Neutrophil (primary cell): Measurements from ENCODE around the gene PFDN1.

Experiments
- H3K27ac ChIP-seq: fragments of 200-600 bp; sonication (generic); 2 replicates; pipeline ENCODE4 v1.5.1; 2016; ENCODE audit warnings: mild to moderate bottlenecking, moderate library complexity
- H3K27me3 ChIP-seq: fragments of 200-600 bp; sonication (generic); 2 replicates; pipeline ENCODE4 v1.6.0; 2016; ENCODE audit warnings: mild to moderate bottlenecking
- H3K36me3 ChIP-seq: fragments of 200-600 bp; sonication (generic); 2 replicates; pipeline ENCODE4 v1.5.1; 2017
- H3K4me1 ChIP-seq, 2 experiments: fragments of 200-600 bp in 1 of 2; sonication (generic) in 1 of 2; 1 replicate in 1 of 2; 2 replicates in 1 of 2; pipeline versions ENCODE4 v1.5.1 to v1.6.1; 2013 to 2016; ENCODE audit warnings: low read depth in 1 of 2, low read length in 1 of 2, mild to moderate bottlenecking in 1 of 2, moderate library complexity in 1 of 2; ENCODE audit not compliant: control insufficient read depth in 1 of 2, insufficient read depth in 1 of 2
- H3K4me3 ChIP-seq, 2 experiments: fragments of 200-600 bp in 1 of 2; sonication (generic) in 1 of 2; 1 replicate in 1 of 2; 2 replicates in 1 of 2; pipeline ENCODE4 v1.5.1; 2013 to 2016; ENCODE audit warnings: low read depth in 1 of 2, low read length in 1 of 2, mild to moderate bottlenecking in 1 of 2, moderate library complexity in 1 of 2
- H3K9me3 ChIP-seq: fragments of 200-600 bp; sonication (generic); 2 replicates; pipeline ENCODE4 v1.5.1; 2016
- TF ChIP-seq, protein P1 (sequence below): fragments of 200-600 bp; sonication (generic); IDR thresholded peaks from 2 replicates; pipeline ENCODE4 v1.5.1; 2016; ENCODE audit warnings: antibody characterized with exemption

The PFDN1 gene

DNA sequence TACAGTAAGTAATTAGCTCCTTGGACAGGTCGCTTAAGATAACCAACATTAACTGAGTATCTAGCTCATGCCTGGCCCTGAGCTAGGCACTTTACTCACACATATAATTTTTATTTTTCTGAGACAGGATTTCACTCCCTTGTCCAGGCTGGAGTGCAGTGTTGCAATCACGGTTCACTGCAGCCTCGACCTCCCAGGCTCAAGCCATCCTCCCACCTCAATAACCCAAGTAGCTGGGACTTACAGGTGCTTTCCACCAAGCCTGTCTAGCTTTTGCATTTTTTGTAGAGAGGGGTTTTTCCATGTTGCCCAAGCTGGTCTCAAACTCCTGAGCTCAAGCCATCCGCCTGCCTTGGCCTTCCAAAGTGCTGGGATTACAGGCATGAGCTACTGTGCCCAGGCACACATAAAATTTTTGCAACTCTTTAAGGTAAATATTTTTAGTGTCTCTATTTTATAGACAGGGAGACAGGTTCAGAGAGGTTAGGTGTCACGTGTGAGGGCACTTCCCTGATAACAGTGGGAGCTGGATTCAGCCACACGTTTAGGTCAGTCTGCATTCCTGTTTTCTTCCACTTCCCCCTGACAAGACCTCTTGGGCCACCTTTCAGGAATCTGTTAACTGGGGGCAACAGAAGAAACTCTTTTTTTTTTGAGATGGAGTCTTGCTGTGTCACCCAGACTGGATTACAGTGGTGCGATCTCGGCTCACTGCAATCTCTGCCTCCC, 25.3 kb upstream of the PFDN1 start:
- TF ChIP-seq, protein P1, sequence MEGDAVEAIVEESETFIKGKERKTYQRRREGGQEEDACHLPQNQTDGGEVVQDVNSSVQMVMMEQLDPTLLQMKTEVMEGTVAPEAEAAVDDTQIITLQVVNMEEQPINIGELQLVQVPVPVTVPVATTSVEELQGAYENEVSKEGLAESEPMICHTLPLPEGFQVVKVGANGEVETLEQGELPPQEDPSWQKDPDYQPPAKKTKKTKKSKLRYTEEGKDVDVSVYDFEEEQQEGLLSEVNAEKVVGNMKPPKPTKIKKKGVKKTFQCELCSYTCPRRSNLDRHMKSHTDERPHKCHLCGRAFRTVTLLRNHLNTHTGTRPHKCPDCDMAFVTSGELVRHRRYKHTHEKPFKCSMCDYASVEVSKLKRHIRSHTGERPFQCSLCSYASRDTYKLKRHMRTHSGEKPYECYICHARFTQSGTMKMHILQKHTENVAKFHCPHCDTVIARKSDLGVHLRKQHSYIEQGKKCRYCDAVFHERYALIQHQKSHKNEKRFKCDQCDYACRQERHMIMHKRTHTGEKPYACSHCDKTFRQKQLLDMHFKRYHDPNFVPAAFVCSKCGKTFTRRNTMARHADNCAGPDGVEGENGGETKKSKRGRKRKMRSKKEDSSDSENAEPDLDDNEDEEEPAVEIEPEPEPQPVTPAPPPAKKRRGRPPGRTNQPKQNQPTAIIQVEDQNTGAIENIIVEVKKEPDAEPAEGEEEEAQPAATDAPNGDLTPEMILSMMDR, result no peak
- Histone ChIP-seq H3K36me3 (no peaks in the 10 kb centered on the region), H3K27ac (no peak overlapping the region), H3K4me1 (no peaks in the 10 kb centered on the region), H3K4me3 (no peak overlapping the region), H3K9me3 (no peaks in the 10 kb centered on the region), H3K27me3 (no peaks in the 10 kb centered on the region)

DNA sequence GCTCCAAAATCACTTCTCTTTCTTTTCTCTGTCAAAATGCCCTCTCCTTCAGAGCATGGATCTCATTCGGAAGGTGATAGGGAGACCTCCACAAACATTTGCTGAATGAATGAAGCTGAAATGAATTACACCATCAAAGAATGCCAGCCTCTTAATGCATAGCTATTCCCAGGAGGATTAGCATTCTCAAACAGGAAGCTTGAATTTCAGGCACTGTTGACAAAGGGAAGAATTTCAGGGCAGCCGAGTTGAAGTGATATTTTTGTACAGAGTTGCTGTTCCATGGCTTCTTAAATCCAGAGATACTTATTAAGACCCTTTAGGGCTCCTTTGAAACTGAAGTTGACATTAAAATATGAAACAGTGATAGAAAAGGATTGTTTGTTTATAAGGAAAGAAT, 24.7 kb upstream of the PFDN1 start:
- H3K27me3 ChIP-seq, result no peaks in the 10 kb centered on the region
- no peaks in the 10 kb centered on the region for H3K36me3 ChIP-seq
- H3K4me3 ChIP-seq, result no peak overlapping the region
- H3K27ac ChIP-seq, result no peak overlapping the region
- H3K9me3 ChIP-seq, result no peaks in the 10 kb centered on the region
- peaks cover under 1 to 3% of the 10 kb centered on the region in 2 experiments for H3K4me1 ChIP-seq
- TF ChIP-seq, protein P1, result no peak

DNA sequence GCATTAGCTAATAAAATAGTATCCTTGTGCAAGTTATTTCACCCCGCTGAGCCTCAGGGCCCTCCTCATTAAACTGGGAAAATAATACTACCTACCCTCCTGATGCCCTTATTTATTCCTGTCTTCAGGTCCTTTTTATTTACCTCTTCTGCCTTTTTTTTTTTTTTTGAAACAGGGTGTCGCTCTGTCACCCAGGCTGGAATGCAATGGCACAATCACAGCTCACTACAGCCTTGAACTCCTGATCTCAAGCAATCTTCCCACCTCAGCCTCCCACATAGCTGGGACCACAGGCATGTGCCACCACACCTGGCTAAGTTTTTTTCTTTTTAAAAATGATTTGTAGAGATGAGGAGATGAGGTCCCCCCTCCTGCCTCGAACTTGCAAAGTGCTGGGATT, 22.6 kb upstream of the PFDN1 start:
- H3K36me3 ChIP-seq, result no peaks in the 10 kb centered on the region
- H3K9me3 ChIP-seq, result no peaks in the 10 kb centered on the region
- no peak overlapping the region for H3K27ac ChIP-seq
- H3K4me1 ChIP-seq, result peaks cover 22 to 24% of the 10 kb centered on the region in 2 experiments
- TF ChIP-seq, protein P1, result no peak
- H3K4me3 ChIP-seq, result no peak overlapping the region
- no peaks in the 10 kb centered on the region for H3K27me3 ChIP-seq

DNA sequence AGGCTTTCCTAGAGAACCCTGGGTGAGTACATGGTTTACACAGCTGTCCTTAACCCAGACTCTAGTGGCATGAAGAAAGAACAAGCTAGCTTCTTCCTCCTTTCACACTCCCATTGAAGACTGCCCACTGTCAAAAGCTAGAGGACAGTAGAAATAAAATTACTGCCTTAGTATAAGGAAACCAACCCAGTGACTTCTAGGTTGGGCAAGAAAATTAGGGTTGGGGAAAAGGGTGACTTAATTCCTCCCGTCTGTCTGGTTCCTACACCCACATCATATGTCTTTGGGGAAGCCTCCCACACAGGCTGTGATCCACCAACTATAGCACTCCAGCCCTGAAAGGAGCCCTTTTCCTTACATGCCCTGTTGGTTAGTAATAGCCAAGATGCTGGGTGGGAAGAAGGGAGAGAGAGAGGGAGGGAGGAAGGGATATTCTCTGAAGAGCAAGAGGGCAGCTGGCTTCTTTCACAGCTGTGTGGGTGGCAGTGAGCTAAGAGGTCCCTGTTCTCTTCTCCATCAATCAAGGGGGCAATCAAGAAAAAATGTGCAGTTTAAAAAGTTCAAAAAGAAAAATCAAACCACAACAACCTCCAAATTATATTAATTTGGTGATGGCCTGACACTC, 21.8 kb upstream of the PFDN1 start:
- H3K27ac ChIP-seq, result no peak overlapping the region
- peaks cover 29 to 32% of the 10 kb centered on the region in 2 experiments for H3K4me1 ChIP-seq
- no peak overlapping the region for H3K4me3 ChIP-seq
- H3K27me3 ChIP-seq, result no peaks in the 10 kb centered on the region
- TF ChIP-seq, protein P1, result no peak
- no peaks in the 10 kb centered on the region for H3K9me3 ChIP-seq
- no peaks in the 10 kb centered on the region for H3K36me3 ChIP-seq

DNA sequence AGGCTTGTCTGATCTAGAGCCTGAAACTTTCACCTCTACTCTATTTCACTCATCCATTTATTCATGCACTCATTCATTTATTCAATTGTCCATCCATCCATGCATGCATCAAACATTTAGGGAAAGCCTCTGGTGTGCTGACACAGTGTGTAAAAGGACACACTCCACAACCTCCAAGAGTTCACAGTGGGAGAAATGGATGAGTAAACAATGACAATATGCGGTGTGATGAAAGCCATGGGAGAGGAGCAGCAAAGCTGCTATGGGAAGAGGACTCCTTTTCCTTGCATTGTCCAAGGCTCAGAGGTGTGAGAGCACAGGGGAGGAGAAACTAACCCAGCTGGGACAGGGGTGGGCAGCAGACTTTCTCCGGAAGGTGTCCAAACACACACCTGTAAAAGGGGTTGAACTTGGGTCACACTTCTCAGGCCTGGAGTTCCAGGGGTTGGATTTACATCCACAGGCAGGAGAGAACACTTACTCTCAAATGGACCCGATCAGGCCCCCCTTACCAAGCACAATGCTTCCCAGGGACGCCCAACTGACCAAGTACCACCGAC, 21.2 kb upstream of the PFDN1 start:
- Histone ChIP-seq H3K9me3 (no peaks in the 10 kb centered on the region), H3K4me3 (no peak overlapping the region), H3K4me1 (peaks cover 36 to 38% of the 10 kb centered on the region in 2 experiments), H3K27me3 (no peaks in the 10 kb centered on the region), H3K36me3 (no peaks in the 10 kb centered on the region), H3K27ac (no peak overlapping the region)
- TF ChIP-seq, protein P1, result no peak
